Measurements from ENCODE around the gene FLNA. TPM values are rescaled to one million over a fixed set of nuclear protein-coding genes. Genes with fewer than 3 reads are reported as not detected.
A peak's percentile ranks its signal among the peaks of the same experiment; 100 is the strongest.

Gene FLNA
- total RNA-seq, 4 donors from 2014 or later: 23.9 to 128 (median 88.9) TPM

DNA sequence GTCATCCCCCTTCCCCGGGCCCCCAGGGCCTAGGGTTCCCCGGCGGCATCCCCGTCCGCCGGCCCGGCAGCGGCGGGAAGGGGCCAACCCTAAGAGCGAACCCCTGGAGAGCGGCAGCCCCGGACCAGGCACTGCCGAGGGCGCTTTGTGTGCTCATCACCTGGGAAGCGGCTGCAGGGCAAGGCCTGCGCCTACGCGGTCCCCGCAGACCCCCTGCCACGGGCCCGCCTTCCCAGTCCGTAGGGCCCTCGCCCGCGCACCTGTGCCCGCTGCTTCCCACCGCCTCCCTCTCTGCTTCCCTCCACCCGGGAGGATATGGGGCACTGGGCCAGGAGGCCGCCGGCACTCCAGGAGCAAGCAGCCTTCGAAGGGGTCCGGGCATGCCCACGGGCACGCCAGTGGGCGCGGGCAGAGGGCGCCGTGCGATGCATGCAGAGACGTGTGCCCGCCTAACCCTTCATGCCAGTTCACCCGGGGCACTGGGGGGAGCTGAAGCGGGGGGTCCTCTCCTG is 2.6 kb downstream of the FLNA start:
- Histone ChIP-seq H3K36me3 (no peaks in the 10 kb centered on the region), H3K9me3 (no peaks in the 10 kb centered on the region), H3K4me1 (peaks cover 4 to 14% of the 10 kb centered on the region in 2 donors), H3K27ac (peak overlapping the region; percentile 59 to 75 (median 61)), H3K4me3 (peak overlapping the region; percentile 63 to 69 (median 67)), H3K27me3 (no peaks in the 10 kb centered on the region)
- in situ Hi-C loops (cut with MboI; ENCODE audit: low sequenced_read_pairs in 4 of 4) (no loop called here), intact Hi-C loops (cut with DNase I; ENCODE audit: low total_unique reads) (loop anchor here (10.0 kb wide), 3 partner anchors 173 to 577 kb away; partner anchors contain the start of genes G6PD, HCFC1, IDH3G and IKBKG)
- ATAC-seq (no peak), DNase-seq (no peak)
- TF ChIP-seq, protein P1, sequence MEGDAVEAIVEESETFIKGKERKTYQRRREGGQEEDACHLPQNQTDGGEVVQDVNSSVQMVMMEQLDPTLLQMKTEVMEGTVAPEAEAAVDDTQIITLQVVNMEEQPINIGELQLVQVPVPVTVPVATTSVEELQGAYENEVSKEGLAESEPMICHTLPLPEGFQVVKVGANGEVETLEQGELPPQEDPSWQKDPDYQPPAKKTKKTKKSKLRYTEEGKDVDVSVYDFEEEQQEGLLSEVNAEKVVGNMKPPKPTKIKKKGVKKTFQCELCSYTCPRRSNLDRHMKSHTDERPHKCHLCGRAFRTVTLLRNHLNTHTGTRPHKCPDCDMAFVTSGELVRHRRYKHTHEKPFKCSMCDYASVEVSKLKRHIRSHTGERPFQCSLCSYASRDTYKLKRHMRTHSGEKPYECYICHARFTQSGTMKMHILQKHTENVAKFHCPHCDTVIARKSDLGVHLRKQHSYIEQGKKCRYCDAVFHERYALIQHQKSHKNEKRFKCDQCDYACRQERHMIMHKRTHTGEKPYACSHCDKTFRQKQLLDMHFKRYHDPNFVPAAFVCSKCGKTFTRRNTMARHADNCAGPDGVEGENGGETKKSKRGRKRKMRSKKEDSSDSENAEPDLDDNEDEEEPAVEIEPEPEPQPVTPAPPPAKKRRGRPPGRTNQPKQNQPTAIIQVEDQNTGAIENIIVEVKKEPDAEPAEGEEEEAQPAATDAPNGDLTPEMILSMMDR (IDR thresholded peaks at IDR 0.05 in 4 of 5, conservative IDR thresholded peaks at IDR 0.05 in 1 of 5): no peak
- TF ChIP-seq POLR2A (IDR thresholded peaks at IDR 0.05): no peak

DNA sequence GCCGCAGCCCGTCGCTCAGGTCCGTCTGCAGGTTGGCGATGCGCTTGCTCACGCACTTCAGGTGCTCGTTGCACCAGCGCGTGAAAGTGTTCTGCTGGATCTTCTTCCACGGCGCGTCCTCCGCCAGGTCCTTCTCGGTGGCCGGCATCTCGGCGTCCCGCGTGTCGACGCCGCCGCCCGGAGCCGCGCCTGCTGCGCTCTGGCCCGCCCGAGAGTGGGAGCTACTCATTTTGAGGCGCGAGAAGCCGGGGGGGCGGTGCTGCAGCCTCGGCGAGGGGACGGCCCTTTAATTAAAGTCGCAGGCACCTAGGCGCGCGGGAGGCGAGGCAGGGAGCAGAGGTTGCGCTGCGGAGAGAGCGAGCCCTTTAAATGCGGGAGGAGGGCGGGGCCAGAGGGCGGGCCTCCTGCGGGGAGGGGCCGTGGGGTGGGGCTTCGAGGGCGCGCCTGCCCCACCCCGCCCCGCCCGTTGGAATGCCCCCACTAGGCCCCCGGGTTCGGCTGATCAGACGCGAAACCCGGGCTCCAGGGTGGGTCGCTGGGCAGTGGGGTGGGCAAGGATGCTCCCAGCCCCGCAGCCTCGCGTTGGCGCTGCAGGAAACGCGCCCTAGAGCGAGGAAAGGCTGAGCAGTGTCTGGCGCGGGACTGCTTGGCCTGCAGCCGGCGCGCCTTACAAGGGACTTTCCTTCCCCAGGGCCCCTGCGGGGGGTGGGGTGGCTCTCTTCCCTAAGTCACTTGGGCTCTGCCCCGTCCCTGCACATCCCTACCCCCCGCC is 3.2 kb downstream of the FLNA start:
- ATAC-seq (peak; percentile 66 to 69), DNase-seq (peak; percentile 88 to 91)
- no peaks in the 10 kb centered on the region for H3K27me3 ChIP-seq
- H3K36me3 ChIP-seq: no peaks in the 10 kb centered on the region
- intact Hi-C loops (cut with DNase I; ENCODE audit: low total_unique reads) (loop anchor here (10.0 kb wide), 3 partner anchors 174 to 576 kb away; partner anchors contain the start of genes G6PD, HCFC1, IDH3G and IKBKG), in situ Hi-C loops (cut with MboI; ENCODE audit: low sequenced_read_pairs in 4 of 4) (no loop called here)
- H3K4me3 ChIP-seq: peak overlapping the region; percentile 63 to 70 (median 67)
- peak overlapping the region; percentile 59 to 78 (median 78) for H3K27ac ChIP-seq
- H3K4me1 ChIP-seq: peaks cover 4 to 18% of the 10 kb centered on the region in 2 donors
- no peaks in the 10 kb centered on the region for H3K9me3 ChIP-seq
- peak; percentile 83 to 92 for TF ChIP-seq POLR2A (IDR thresholded peaks at IDR 0.05)
- TF ChIP-seq, protein P1 (IDR thresholded peaks at IDR 0.05 in 4 of 5, conservative IDR thresholded peaks at IDR 0.05 in 1 of 5): no peak

DNA sequence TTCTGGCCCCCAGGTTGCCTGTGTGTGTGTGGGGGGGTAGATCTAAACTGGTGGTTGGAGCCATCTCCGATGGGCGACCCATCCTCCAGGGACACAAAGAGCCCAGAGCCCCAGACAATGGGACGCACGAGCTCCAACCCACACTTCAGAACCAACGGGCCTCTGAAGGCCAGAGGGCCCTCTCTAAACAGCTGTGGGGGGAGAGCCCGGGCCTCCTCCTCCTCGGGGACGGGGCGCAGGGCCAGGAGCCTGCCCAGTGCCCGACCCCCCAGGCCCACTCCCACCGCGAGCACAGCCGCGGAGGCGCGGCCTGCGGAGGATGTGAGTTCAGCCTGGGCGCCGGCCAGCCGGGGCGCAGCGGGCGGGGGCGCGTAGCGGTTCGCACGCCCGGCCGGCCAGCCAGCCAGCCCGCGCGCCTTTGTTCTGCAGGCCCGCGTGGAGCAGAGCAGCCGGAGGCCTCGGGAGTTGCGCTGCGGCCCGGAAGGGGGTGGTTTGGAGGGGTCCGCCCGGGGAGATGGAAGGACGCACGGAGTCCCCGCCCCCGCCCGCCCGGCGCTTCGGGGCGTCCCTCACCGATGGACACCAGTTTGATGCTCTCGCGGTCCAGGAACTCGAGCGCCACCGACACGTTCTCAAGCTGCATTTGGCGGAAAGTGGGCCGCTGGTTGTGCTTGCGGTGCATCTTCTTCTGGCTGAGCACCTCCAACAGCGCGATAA is 4.0 kb downstream of the FLNA start:
- ATAC-seq: no peak
- peak overlapping the region; percentile 59 to 78 (median 78) for H3K27ac ChIP-seq
- in situ Hi-C loops (cut with MboI; ENCODE audit: low sequenced_read_pairs in 4 of 4): no loop called here

More for the DNA sequence above, 4.0 kb downstream of the FLNA start:
- intact Hi-C loops (cut with DNase I; ENCODE audit: low total_unique reads): loop anchor here (10.0 kb wide), 3 partner anchors 174 to 576 kb away; partner anchors contain the start of genes G6PD, HCFC1, IDH3G and IKBKG
- H3K27me3 ChIP-seq: no peaks in the 10 kb centered on the region
- H3K4me3 ChIP-seq: peak overlapping the region; percentile 63 to 70 (median 67)
- no peak for DNase-seq
- peaks cover 4 to 18% of the 10 kb centered on the region in 2 donors for H3K4me1 ChIP-seq
- no peak for TF ChIP-seq POLR2A (IDR thresholded peaks at IDR 0.05)
- TF ChIP-seq, protein P1 (IDR thresholded peaks at IDR 0.05 in 4 of 5, conservative IDR thresholded peaks at IDR 0.05 in 1 of 5): no peak
- no peaks in the 10 kb centered on the region for H3K36me3 ChIP-seq
- H3K9me3 ChIP-seq: no peaks in the 10 kb centered on the region
